Transverse colon (tissue), 4 donors: ENCODE results near the gene TTC17.

Experiments used
- CTCF ChIP-seq, 5 experiments: fragments of 200-600 bp in 3 of 5; fragments of 450-650 bp in 2 of 5; sonication (generic) in 3 of 5; IDR thresholded peaks; 1 replicate in 2 of 5; 2 replicates in 3 of 5; pipeline ENCODE4 v1.5.1; 2016 to 2017; ENCODE audit warnings: antibody characterized with exemption in 5 of 5, inconsistent platforms in 3 of 5, mild to moderate bottlenecking in 2 of 5, moderate library complexity in 1 of 5
- POLR2AphosphoS5 ChIP-seq, 3 donors: sonication (generic); formaldehyde crosslinking; IDR thresholded peaks; one replicate each; pipeline ENCODE4 v1.6.1; 2016; ENCODE audit warnings: antibody characterized with exemption in 3 of 3

GRCh38 chr11:43354311-43354710 is 4.4 kb upstream of the TTC17 start:
- no peak for TF ChIP-seq CTCF (IDR thresholded peaks at IDR 0.05)
- no peak for TF ChIP-seq POLR2AphosphoS5 (IDR thresholded peaks at IDR 0.05)
